K562 (cell line): ENCODE measurements around the gene AKAP12. TPM values are rescaled to one million over a fixed set of nuclear protein-coding genes. Genes with fewer than 3 reads are reported as not detected.

ENCODE experiments used
- ATAC-seq: fragments of 200-7000 bp; cut with Tn5 transposase; 3 replicates; pipeline ENCODE4 v1.9.1; 2020; ENCODE audit warnings: moderate library complexity
- BruUV-seq: library from RNA; stranded (reverse); fragments of 400-500 nt; replicated peaks from 2 replicates; lab custom pipeline; 2021; lab: Mats Ljungman, UMichigan
- CTCF ChIA-PET: fragments of 300-600 bp; formaldehyde crosslinking; extraction: SDS; loops from one replicate; lab custom pipeline; 2021; ENCODE audit warnings: low intra/inter-chr PET ratio; lab: Yijun Ruan, JAX
- POLR2A ChIA-PET: fragments of 300-600, 350-650 bp; sonication (Branson Sonifier 250); formaldehyde crosslinking; extraction: SDS; loops from one replicate; lab custom pipeline; 2021; ENCODE audit warnings: antibody characterized with exemption, inconsistent platforms; lab: Yijun Ruan, JAX
- DNase-seq, 4 experiments: peaks; one replicate each; pipeline versions ENCODE4 v3.0.0 to v3.0.0-alpha.2; 2011 to 2018; ENCODE audit warnings: low spot score in 3 of 4, mixed read lengths in 3 of 4; ENCODE audit errors: extremely low read depth in 1 of 4
- FAIRE-seq: peaks from 2 replicates; lab custom pipeline; 2011; peaks lifted over from hg19 to GRCh38; lab: Jason Lieb, UNC
- H2AFZ ChIP-seq: 2 replicates; pipeline ENCODE4 v1.6.0; 2011; ENCODE audit warnings: low read depth, low read length, control low read depth, inconsistent platforms
- H3K27ac ChIP-seq: fragments of 200-600 bp; 3 replicates; pipeline ENCODE4 v1.8.0; 2011; ENCODE audit warnings: low read depth, mild to moderate bottlenecking, control low read depth, inconsistent platforms, low read length, moderate library complexity, mixed read lengths; ENCODE audit errors: extremely low read depth
- H3K27me3 ChIP-seq, 2 experiments: fragments of 300-600 bp in 1 of 2; 2 replicates in 1 of 2; 3 replicates in 1 of 2; pipeline versions ENCODE4 v1.6.0 to v1.8.0; 2011; ENCODE audit warnings: inconsistent platforms in 2 of 2, low read length in 2 of 2, mild to moderate bottlenecking in 1 of 2, mixed read lengths in 1 of 2, moderate library complexity in 1 of 2; ENCODE audit not compliant: control insufficient read depth in 2 of 2, insufficient read depth in 2 of 2
- H3K36me3 ChIP-seq: fragments of 300-600 bp; 3 replicates; pipeline ENCODE4 v1.8.0; 2011; ENCODE audit warnings: mild to moderate bottlenecking, low read length, inconsistent platforms; ENCODE audit not compliant: control insufficient read depth, insufficient read depth
- H3K4me1 ChIP-seq, 2 experiments: fragments of 200-600 bp in 1 of 2; replicated peaks in 1 of 2; 2 replicates in 1 of 2; 3 replicates in 1 of 2; pipeline versions ENCODE4 v1.5.1 to v1.8.0; 2011; ENCODE audit warnings: inconsistent platforms in 2 of 2, low read length in 2 of 2, mild to moderate bottlenecking in 1 of 2, mixed read lengths in 1 of 2, moderate library complexity in 1 of 2; ENCODE audit not compliant: control insufficient read depth in 2 of 2, insufficient read depth in 2 of 2
- H3K4me2 ChIP-seq: 2 replicates; pipeline ENCODE4 v1.6.1; 2011; ENCODE audit warnings: low read length, control low read depth, inconsistent platforms, mixed read lengths; ENCODE audit not compliant: insufficient read depth
- H3K4me3 ChIP-seq: fragments of 200-600 bp; sonication (generic), shearing (Covaris generic); 2 replicates; pipeline ENCODE4 v1.5.1; 2016; ENCODE audit warnings: control low read depth, inconsistent platforms
- H3K79me2 ChIP-seq: fragments of 200-600 bp; 3 replicates; pipeline ENCODE4 v1.8.0; 2011; ENCODE audit warnings: low read length, inconsistent platforms; ENCODE audit not compliant: control insufficient read depth, insufficient read depth
- H3K9ac ChIP-seq, 2 experiments: 2 replicates each; pipeline versions ENCODE4 v1.6.0 to v1.6.1; 2011; ENCODE audit warnings: low read depth in 2 of 2, low read length in 2 of 2, control low read depth in 1 of 2, inconsistent platforms in 1 of 2, mild to moderate bottlenecking in 1 of 2, mixed read lengths in 1 of 2; ENCODE audit not compliant: insufficient read depth in 1 of 2
- H3K9me1 ChIP-seq: one replicate; pipeline ENCODE4 v1.6.0; 2011; ENCODE audit warnings: inconsistent platforms, mild to moderate bottlenecking, low read length, moderate library complexity; ENCODE audit not compliant: control insufficient read depth, insufficient read depth
- H3K9me3 ChIP-seq: replicated peaks from 2 replicates; pipeline ENCODE4 v1.5.1; 2011; ENCODE audit warnings: low read depth, low read length, inconsistent platforms; ENCODE audit not compliant: control insufficient read depth, insufficient read depth
- H4K20me1 ChIP-seq: replicated peaks from 2 replicates; pipeline ENCODE4 v1.6.1; 2011; ENCODE audit warnings: low read length, inconsistent platforms, mixed read lengths; ENCODE audit not compliant: control insufficient read depth, insufficient read depth
- BCOR ChIP-seq: fragments of 450-650 bp; IDR thresholded peaks from 2 replicates; pipeline ENCODE4 v1.6.1; 2016
- C11orf30 ChIP-seq: fragments of 450-650 bp; IDR thresholded peaks from 2 replicates; pipeline ENCODE4 v1.6.1; 2016; ENCODE audit warnings: low read depth, mild to moderate bottlenecking
- NCOA6 ChIP-seq: fragments of 450-650 bp; IDR thresholded peaks from 2 replicates; pipeline ENCODE4 v1.6.1; 2017; ENCODE audit warnings: mild to moderate bottlenecking
- TBL1XR1 ChIP-seq, 2 experiments: IDR thresholded peaks; 2 replicates each; pipeline ENCODE4 v1.6.1; 2012; ENCODE audit warnings: improper control_type of control experiment in 2 of 2, low read length in 2 of 2, mild to moderate bottlenecking in 1 of 2
- ZNF561 ChIP-seq: fragments of 450-650 bp; formaldehyde crosslinking; conservative IDR thresholded peaks from 2 replicates; pipeline ENCODE4 v1.4.0; 2020; ENCODE audit warnings: mild to moderate bottlenecking, moderate library complexity
- WGBS: fragments of 100-300 bp; shearing (Covaris generic); methylation state at CpG from one replicate; pipeline ENCODE4 v1.1.6; 2016; ENCODE audit warnings: low coverage, mixed read lengths; ENCODE audit not compliant: insufficient coverage; ENCODE audit errors: missing lambda C conversion rate; 5-methylcytosine and 5-hydroxymethylcytosine counted together
- in situ Hi-C: fragments of 300-500 bp; cut with MboI; formaldehyde crosslinking; loops from 4 replicates; pipeline ENCODE4 v1.15.0; 2018; ENCODE audit warnings: inconsistent platforms, mixed read lengths
- intact Hi-C: fragments of 100-400 bp; cut with micrococcal nuclease; formaldehyde crosslinking; loops from 2 replicates; pipeline ENCODE4 v1.14.2; 2022
- polyA plus RNA-seq, 8 experiments: library from polyadenylated mRNA; depleted of rRNA in 4 of 8; stranded (reverse) in 5 of 8; unstranded in 3 of 8; fragments of >200 nt; fragmentation: Nextera tagmentation in 2 of 8; fragmentation: Illumina TruSeq in 1 of 8; extraction: Ambion mirVana in 2 of 8; extraction: Trizol in 1 of 8; gene quantifications; 2 replicates each; pipeline versions ENCODE4 v1.2.1 to v1.2.3, GENCODE V29; 2011 to 2014; ENCODE audit warnings: inconsistent platforms in 1 of 8, missing spikeins in 1 of 8
- total RNA-seq, 7 experiments: library from RNA; depleted of rRNA in 6 of 7; stranded (reverse); fragments of >200 nt in 6 of 7; fragmentation: Illumina TruSeq in 2 of 7; extraction: Trizol in 2 of 7; gene quantifications; 2 replicates each; pipeline versions ENCODE4 v1.2.1 to v1.2.3, GENCODE V29; 2011 to 2021; ENCODE audit warnings: low replicate concordance in 1 of 7
- TF ChIP-seq, protein P1 (sequence below), 3 experiments: fragments of 200-800 bp in 1 of 3; fragments of 250-450 bp in 1 of 3; fragments of 450-650 bp in 1 of 3; sonication (Bioruptor Pico) in 1 of 3; sonication (Bioruptor generic) in 1 of 3; formaldehyde crosslinking in 1 of 3; IDR thresholded peaks; 2 replicates each; pipeline versions ENCODE4 v1.6.1 to v1.8.0; 2016 to 2022; ENCODE audit warnings: mild to moderate bottlenecking in 2 of 3, missing genetic modification characterization in 2 of 3, missing compliant biosample characterization in 1 of 3, moderate library complexity in 1 of 3

Gene AKAP12
- total and polyA plus RNA-seq, 9 of the 15 experiments (the other 6 are each of a cell fraction or from before 2014, with no cell fraction given), result 0.08 to 2.0 (median 0.62) TPM

DNA sequence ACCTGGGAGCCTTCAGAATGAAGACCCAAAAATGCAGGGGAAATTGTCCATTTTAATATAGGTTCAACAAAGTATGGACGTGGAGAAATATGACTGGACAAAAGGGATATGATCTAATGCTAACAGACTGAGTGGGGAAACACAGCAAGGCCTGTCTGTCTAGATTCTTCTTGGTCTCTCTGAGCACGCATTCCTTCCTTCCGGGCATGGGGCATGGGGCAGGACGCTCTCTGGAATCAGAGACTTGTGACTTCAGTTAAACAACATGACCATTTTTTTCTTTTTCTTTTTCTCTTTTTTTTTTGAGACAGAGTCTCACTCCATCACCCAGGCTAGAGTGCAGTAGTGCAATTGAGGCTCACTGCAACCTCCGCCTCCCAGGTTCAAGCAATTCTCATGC lies 119.7 kb downstream of the AKAP12 start:
- no TSS peak for BruUV-seq
- 77% methylated on average over 5 of the region's 5 CpGs for WGBS

More for the DNA sequence above, 119.7 kb downstream of the AKAP12 start:
- DNase-seq, result no peak
- no peak overlapping the region for H2AFZ ChIP-seq
- H3K27me3 ChIP-seq, result peaks cover 0 to 4% of the 10 kb centered on the region in 2 experiments; a peak in 1 of 5 replicates
- no peak for ATAC-seq
- H3K9me3 ChIP-seq, result no peaks in the 10 kb centered on the region
- no peaks in the 10 kb centered on the region; a peak in 1 of 5 replicates for H3K4me1 ChIP-seq
- no peak overlapping the region for H3K4me2 ChIP-seq
- H3K27ac ChIP-seq, result no peak overlapping the region
- in situ Hi-C loops (no loop called here), intact Hi-C loops (no loop called here)
- no peak for FAIRE-seq
- no peaks in the 10 kb centered on the region for H3K79me2 ChIP-seq
- H3K9ac ChIP-seq, result no peak overlapping the region
- no peak for TF ChIP-seq C11orf30
- TF ChIP-seq BCOR, result no peak
- TF ChIP-seq TBL1XR1 (IDR thresholded peaks at IDR 0.05; ENCODE audit: low read length in 2 of 2), result no peak
- TF ChIP-seq ZNF561 (CRISPR knock-in tag), result no peak
- no peak for TF ChIP-seq NCOA6
- TF ChIP-seq, protein P1, sequence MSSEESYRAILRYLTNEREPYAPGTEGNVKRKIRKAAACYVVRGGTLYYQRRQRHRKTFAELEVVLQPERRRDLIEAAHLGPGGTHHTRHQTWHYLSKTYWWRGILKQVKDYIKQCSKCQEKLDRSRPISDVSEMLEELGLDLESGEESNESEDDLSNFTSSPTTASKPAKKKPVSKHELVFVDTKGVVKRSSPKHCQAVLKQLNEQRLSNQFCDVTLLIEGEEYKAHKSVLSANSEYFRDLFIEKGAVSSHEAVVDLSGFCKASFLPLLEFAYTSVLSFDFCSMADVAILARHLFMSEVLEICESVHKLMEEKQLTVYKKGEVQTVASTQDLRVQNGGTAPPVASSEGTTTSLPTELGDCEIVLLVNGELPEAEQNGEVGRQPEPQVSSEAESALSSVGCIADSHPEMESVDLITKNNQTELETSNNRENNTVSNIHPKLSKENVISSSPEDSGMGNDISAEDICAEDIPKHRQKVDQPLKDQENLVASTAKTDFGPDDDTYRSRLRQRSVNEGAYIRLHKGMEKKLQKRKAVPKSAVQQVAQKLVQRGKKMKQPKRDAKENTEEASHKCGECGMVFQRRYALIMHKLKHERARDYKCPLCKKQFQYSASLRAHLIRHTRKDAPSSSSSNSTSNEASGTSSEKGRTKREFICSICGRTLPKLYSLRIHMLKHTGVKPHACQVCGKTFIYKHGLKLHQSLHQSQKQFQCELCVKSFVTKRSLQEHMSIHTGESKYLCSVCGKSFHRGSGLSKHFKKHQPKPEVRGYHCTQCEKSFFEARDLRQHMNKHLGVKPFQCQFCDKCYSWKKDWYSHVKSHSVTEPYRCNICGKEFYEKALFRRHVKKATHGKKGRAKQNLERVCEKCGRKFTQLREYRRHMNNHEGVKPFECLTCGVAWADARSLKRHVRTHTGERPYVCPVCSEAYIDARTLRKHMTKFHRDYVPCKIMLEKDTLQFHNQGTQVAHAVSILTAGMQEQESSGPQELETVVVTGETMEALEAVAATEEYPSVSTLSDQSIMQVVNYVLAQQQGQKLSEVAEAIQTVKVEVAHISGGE (CRISPR knock-in tag; IDR thresholded peaks at IDR 0.05), result no peak
- no peak overlapping the region for H3K4me3 ChIP-seq
- CTCF ChIA-PET, result no interaction called here
- H3K9me1 ChIP-seq, result no peaks in the 10 kb centered on the region
- POLR2A ChIA-PET, result no interaction called here
- peaks cover 13% of the 10 kb centered on the region; the same call in 1 of the 3 replicates for H3K36me3 ChIP-seq
- H4K20me1 ChIP-seq, result no peaks in the 10 kb centered on the region
